B cell (primary cell): ENCODE data around the gene EP400.

ENCODE experiments used
- EZH2 ChIP-seq: IDR thresholded peaks from 2 replicates; pipeline ENCODE4 v1.6.1; 2012; ENCODE audit warnings: borderline replicate concordance, low read depth, mild to moderate bottlenecking, moderate library complexity, low read length; ENCODE audit not compliant: insufficient read depth, poor library complexity, severe bottlenecking
- TF ChIP-seq, protein P1 (sequence below): fragments of 200-600 bp; IDR thresholded peaks from one replicate; pipeline ENCODE4 v1.8.0; 2022; ENCODE audit warnings: antibody characterized with exemption, mild to moderate bottlenecking

DNA sequence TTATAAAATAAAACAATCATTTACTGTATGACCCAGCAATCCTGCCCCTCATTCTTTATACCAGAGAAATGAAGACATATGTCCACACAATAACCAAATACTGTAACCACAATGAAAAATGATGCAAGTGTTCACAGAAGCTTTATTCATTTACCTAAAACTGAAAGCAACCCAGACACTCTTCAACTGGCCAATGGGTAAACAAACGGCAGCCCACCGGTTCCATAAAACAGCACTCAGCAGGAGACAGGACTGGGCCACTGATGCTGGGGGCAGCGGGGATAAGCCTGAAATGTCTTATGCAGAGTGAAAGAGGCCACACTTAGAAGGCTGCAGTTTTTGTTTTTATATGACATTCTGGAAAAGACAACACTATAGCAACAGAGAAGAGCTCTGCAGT, 179.3 kb downstream of the EP400 start:
- TF ChIP-seq, protein P1, sequence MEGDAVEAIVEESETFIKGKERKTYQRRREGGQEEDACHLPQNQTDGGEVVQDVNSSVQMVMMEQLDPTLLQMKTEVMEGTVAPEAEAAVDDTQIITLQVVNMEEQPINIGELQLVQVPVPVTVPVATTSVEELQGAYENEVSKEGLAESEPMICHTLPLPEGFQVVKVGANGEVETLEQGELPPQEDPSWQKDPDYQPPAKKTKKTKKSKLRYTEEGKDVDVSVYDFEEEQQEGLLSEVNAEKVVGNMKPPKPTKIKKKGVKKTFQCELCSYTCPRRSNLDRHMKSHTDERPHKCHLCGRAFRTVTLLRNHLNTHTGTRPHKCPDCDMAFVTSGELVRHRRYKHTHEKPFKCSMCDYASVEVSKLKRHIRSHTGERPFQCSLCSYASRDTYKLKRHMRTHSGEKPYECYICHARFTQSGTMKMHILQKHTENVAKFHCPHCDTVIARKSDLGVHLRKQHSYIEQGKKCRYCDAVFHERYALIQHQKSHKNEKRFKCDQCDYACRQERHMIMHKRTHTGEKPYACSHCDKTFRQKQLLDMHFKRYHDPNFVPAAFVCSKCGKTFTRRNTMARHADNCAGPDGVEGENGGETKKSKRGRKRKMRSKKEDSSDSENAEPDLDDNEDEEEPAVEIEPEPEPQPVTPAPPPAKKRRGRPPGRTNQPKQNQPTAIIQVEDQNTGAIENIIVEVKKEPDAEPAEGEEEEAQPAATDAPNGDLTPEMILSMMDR: no peak
- no peak for TF ChIP-seq EZH2
